HepG2 (cell line): Measurements from ENCODE around the gene ZBTB20. TPM values are rescaled to one million over a fixed set of nuclear protein-coding genes. Genes with fewer than 3 reads are reported as not detected.
A peak's percentile ranks its signal among the peaks of the same experiment; 100 is the strongest.

Experiments
- ATAC-seq: fragments of 200-7000 bp; cut with Tn5 transposase; 3 replicates; pipeline ENCODE4 v1.9.1; 2020; ENCODE audit warnings: mild to moderate bottlenecking, moderate library complexity
- BruUV-seq: library from RNA; stranded (reverse); fragments of 400-500 nt; replicated peaks from 2 replicates; lab custom pipeline; 2021; lab: Mats Ljungman, UMichigan
- CTCF ChIA-PET: fragments of 300-600 bp; formaldehyde crosslinking; extraction: SDS; loops from one replicate; lab custom pipeline; 2021; ENCODE audit warnings: low total read pairs, inconsistent platforms, low intra/inter-chr PET ratio; lab: Yijun Ruan, JAX
- POLR2A ChIA-PET: fragments of 350-600 bp; sonication (Branson Sonifier 250); formaldehyde crosslinking; loops from one replicate; lab custom pipeline; 2020; ENCODE audit warnings: antibody characterized with exemption, inconsistent platforms; lab: Yijun Ruan, JAX
- DNase-seq: peaks from one replicate; pipeline ENCODE4 v3.0.0-alpha.2; 2015; ENCODE audit warnings: low spot score
- FAIRE-seq: peaks from 3 replicates; lab custom pipeline; 2011; peaks lifted over from hg19 to GRCh38; lab: Jason Lieb, UNC
- H2AFZ ChIP-seq: one replicate; pipeline ENCODE4 v1.6.1; 2011; ENCODE audit warnings: low read length, inconsistent platforms
- H3K27ac ChIP-seq: fragments of 300-600 bp; 3 replicates; pipeline ENCODE4 v1.8.0; 2011; ENCODE audit warnings: mixed run types, mild to moderate bottlenecking, mixed read lengths, low read length, inconsistent platforms; ENCODE audit not compliant: insufficient read depth; ENCODE audit errors: extremely low read length
- H3K27me3 ChIP-seq, 2 experiments: fragments of 200-600 bp in 1 of 2; 2 replicates in 1 of 2; 3 replicates in 1 of 2; pipeline versions ENCODE4 v1.6.0 to v1.8.0; 2011; ENCODE audit warnings: low read length in 2 of 2, mild to moderate bottlenecking in 2 of 2, moderate library complexity in 2 of 2, inconsistent platforms in 1 of 2; ENCODE audit not compliant: insufficient read depth in 2 of 2, control insufficient read depth in 1 of 2
- H3K36me3 ChIP-seq, 2 experiments: fragments of 200-600 bp in 1 of 2; replicated peaks in 1 of 2; 2 replicates in 1 of 2; 3 replicates in 1 of 2; pipeline versions ENCODE4 v1.5.1 to v1.8.0; 2011; ENCODE audit warnings: low read length in 2 of 2, inconsistent platforms in 1 of 2; ENCODE audit not compliant: insufficient read depth in 2 of 2, control insufficient read depth in 1 of 2
- H3K4me1 ChIP-seq: 2 replicates; pipeline ENCODE4 v1.5.1; 2012; ENCODE audit warnings: low read length, inconsistent platforms; ENCODE audit not compliant: insufficient read depth
- H3K4me2 ChIP-seq: 2 replicates; pipeline ENCODE4 v1.6.0; 2011; ENCODE audit warnings: low read depth, low read length, inconsistent platforms
- H3K4me3 ChIP-seq, 3 experiments: fragments of 200-600 bp in 1 of 3; sonication (generic), shearing (Covaris generic) in 1 of 3; replicated peaks in 1 of 3; 2 replicates each; pipeline ENCODE4 v1.5.1; 2011 to 2016; ENCODE audit warnings: low read length in 3 of 3, inconsistent platforms in 2 of 3, low read depth in 2 of 3, mild to moderate bottlenecking in 2 of 3, control low read depth in 1 of 3, mixed read lengths in 1 of 3; ENCODE audit not compliant: insufficient read depth in 1 of 3
- H3K79me2 ChIP-seq: one replicate; pipeline ENCODE4 v1.6.1; 2011; ENCODE audit warnings: low read length, inconsistent platforms; ENCODE audit not compliant: insufficient read depth
- H3K9ac ChIP-seq: 2 replicates; pipeline ENCODE4 v1.6.0; 2011; ENCODE audit warnings: mild to moderate bottlenecking, low read depth, low read length, inconsistent platforms; ENCODE audit not compliant: insufficient read depth
- H3K9me3 ChIP-seq: 2 replicates; pipeline ENCODE4 v1.5.1; 2012; ENCODE audit warnings: mild to moderate bottlenecking, low read length
- H4K20me1 ChIP-seq: 2 replicates; pipeline ENCODE4 v1.6.0; 2011; ENCODE audit warnings: inconsistent platforms, mild to moderate bottlenecking, low read length, moderate library complexity; ENCODE audit not compliant: insufficient read depth
- CEBPB ChIP-seq: IDR thresholded peaks from 2 replicates; pipeline ENCODE4 v1.6.1; 2011; ENCODE audit warnings: low read depth, low read length, improper control_type of control experiment, borderline replicate concordance
- ELF4 ChIP-seq: sonication (generic); formaldehyde crosslinking; IDR thresholded peaks from 2 replicates; pipeline ENCODE4 v1.5.0; 2020; ENCODE audit warnings: missing genetic modification reagents, mild to moderate bottlenecking, moderate library complexity, borderline replicate concordance
- SIN3A ChIP-seq: IDR thresholded peaks from 2 replicates; pipeline ENCODE4 v1.6.1; 2011; ENCODE audit warnings: low read depth, mild to moderate bottlenecking, control low read depth, low read length, borderline replicate concordance
- SRSF9 ChIP-seq: fragments of 200-400 bp; formaldehyde crosslinking; IDR thresholded peaks from 2 replicates; pipeline ENCODE4 v1.6.1; 2018; ENCODE audit warnings: borderline replicate concordance, mild to moderate bottlenecking, low read depth, low read length; ENCODE audit not compliant: insufficient read depth, poor library complexity, severe bottlenecking
- U2AF2 ChIP-seq: fragments of 200-400 bp; formaldehyde crosslinking; IDR thresholded peaks from 2 replicates; pipeline ENCODE4 v1.6.1; 2017; ENCODE audit warnings: low read depth, mild to moderate bottlenecking, low read length
- ZNF773 ChIP-seq: sonication (generic); formaldehyde crosslinking; IDR thresholded peaks from 2 replicates; pipeline ENCODE4 v1.4.0; 2020; ENCODE audit warnings: missing genetic modification reagents, borderline replicate concordance
- WGBS: methylation state at CpG from one replicate; pipeline ENCODE4 v1.1.6; 2017; ENCODE audit warnings: low lambda C conversion rate; 5-methylcytosine and 5-hydroxymethylcytosine counted together
- in situ Hi-C: cut with HindIII; loops from 2 replicates; pipeline ENCODE4 v1.10.0; 2017; ENCODE audit warnings: low pct_unique_long_range_greater_than_20kb; ENCODE audit not compliant: extremely low pct_ligation_motif_present
- intact Hi-C: fragments of 100-400 bp; cut with micrococcal nuclease; formaldehyde crosslinking; loops from one replicate; pipeline ENCODE4 v1.10.0; 2022; ENCODE audit not compliant: unreplicated experiment
- polyA plus RNA-seq, 8 experiments: library from polyadenylated mRNA; depleted of rRNA in 3 of 8; stranded (reverse) in 7 of 8; unstranded in 1 of 8; fragments of >200 nt; fragmentation: Illumina TruSeq in 4 of 8; extraction: Trizol in 4 of 8; gene quantifications; 2 replicates each; pipeline versions ENCODE4 v1.2.1 to v1.2.3, GENCODE V29; 2011 to 2016; ENCODE audit warnings: low read depth in 4 of 8, missing spikeins in 1 of 8, mixed read lengths in 1 of 8; ENCODE audit not compliant: insufficient read depth in 1 of 8
- total RNA-seq, 5 experiments: library from RNA; depleted of rRNA; stranded (reverse); fragments of >200 nt; fragmentation: Illumina TruSeq; extraction: Trizol; gene quantifications; 2 replicates each; pipeline ENCODE4 v1.2.3, GENCODE V29; 2016; ENCODE audit warnings: low read depth in 1 of 5

ZBTB20 gene
- total and polyA plus RNA-seq, 2 of the 13 experiments (the other 11 are each of a cell fraction or from before 2014, with no cell fraction given) = 1.9 to 8.8 TPM

DNA sequence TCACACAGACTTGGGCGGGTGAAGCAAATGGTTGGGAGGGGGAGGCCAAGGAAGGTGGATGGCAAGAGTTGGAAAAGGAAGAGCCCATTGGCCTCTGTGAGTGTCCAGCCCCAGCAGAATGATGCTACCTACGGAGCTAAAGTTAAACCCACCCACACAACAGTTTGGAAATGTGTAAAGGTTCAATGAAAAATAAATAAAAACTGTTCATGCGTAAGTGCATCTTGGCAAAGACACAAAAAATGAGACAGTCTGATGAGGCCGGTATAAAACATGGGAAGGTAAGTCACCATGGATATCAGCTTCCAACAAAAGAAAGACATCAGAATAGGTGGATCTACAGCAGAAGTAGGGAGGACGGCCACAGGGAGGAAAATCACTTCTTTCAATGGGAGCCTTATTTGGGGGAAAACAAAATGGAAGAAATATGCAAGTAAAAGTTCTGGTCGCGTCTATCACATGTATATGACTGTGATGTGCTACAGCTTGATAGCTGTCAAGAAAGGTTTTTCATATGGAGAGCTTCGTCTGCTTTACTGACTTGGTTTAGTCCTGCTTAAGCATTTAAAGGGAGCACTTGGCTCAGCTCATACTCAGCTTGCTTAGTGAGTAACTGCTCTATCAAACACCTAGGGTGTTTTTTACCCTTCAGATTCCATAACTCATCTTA, 770.4 kb downstream of the ZBTB20 start (continued):
- TF ChIP-seq SIN3A (no peak), SRSF9 (no peak), ELF4 (CRISPR knock-in tag) (no peak), ZNF773 (no peak)

DNA sequence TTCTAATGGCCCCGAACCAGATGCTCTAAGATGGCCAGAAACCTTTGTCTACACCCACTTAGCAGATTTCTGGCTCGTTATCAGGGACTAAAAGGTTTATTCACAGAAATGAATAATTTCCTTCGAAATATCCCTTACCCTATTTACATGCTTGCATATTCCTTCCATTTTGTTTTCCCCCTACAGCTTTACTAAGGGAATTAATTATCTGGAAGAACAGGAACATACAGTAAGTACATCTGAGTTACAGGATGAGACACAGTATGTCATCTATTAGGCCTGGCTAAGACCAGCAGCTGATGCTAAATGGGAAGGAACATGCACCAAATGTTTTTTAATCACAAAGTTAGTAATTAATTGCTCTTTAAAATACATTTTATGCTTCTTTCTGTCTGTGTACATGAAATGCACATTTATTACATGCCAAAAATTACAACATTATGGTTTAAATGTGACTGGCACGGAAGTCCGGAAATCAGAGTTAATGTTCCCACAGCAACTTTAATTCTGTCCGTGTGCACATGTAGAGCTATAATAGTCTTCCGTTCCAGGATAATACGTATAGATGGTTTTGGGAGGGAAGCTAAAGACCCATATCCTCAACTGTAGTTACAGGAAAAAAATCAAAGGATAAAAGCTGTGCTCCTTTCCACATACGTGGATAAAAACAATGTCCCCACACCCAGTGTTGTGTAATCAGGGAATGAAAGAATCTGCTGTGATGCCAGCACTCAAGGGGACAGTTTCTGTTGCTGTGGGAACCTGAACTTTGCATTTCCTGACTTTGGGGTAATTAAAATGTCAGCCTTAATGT, 771.3 kb downstream of the ZBTB20 start:
- TF ChIP-seq CEBPB (0 out of 2 replicates have a peak, but pooled peaks have one; percentile 8), U2AF2 (no peak)
- H3K9ac ChIP-seq = no peak overlapping the region
- ATAC-seq (no peak), FAIRE-seq (no peak), DNase-seq (no peak)
- ChIA-PET POLR2A (no interaction called here), CTCF (no interaction called here)
- H2AFZ ChIP-seq = no peak overlapping the region
- no peaks in the 10 kb centered on the region for H4K20me1 ChIP-seq
- intact Hi-C loops = loop anchor here (10.0 kb wide), 1 partner anchor 1319 kb away; no protein-coding TSS in a partner anchor
- no peaks in the 10 kb centered on the region for H3K9me3 ChIP-seq
- H3K27ac ChIP-seq = no peak overlapping the region
- H3K4me3 ChIP-seq = no peak overlapping the region
- in situ Hi-C loops = no loop called here
- peaks cover 6% of the 10 kb centered on the region for H3K4me1 ChIP-seq
- no peaks in the 10 kb centered on the region for H3K79me2 ChIP-seq
- no TSS peak for BruUV-seq
- peaks cover 4 to 31% of the 10 kb centered on the region in 2 experiments; a peak in 4 of 5 replicates for H3K36me3 ChIP-seq
- no peaks in the 10 kb centered on the region for H3K27me3 ChIP-seq
- 96% methylated on average over 9 of the region's 9 CpGs for WGBS
- H3K4me2 ChIP-seq = no peak overlapping the region
